Smooth muscle cell (in vitro differentiated cells): Measurements from ENCODE around the gene TNKS2. TPM values are rescaled to one million over a fixed set of nuclear protein-coding genes. Genes with fewer than 3 reads are reported as not detected.
"Not testable (repeated sequence)": the region's sequence is repeated elsewhere in the genome, so short reads cannot be mapped to it uniquely, and the experiment has no call there.

ENCODE experiments used
- DNase-seq: peaks from one replicate; lab custom pipeline; 2025; ENCODE audit not compliant: unreplicated experiment; lab: John Stamatoyannopoulos, UW
- H2AFZ ChIP-seq: fragments of 200-600 bp; sonication (generic); 2 replicates; pipeline ENCODE4 v1.6.0; 2016; ENCODE audit warnings: antibody characterized with exemption, low read depth, mild to moderate bottlenecking
- H3F3A ChIP-seq: fragments of 200-600 bp; sonication (generic); 2 replicates; pipeline ENCODE4 v1.6.0; 2017; ENCODE audit warnings: antibody characterized with exemption, low read depth
- H3K27ac ChIP-seq: fragments of 200-600 bp; sonication (generic); 2 replicates; pipeline ENCODE4 v1.5.1; 2016; ENCODE audit warnings: low read depth, mild to moderate bottlenecking
- H3K27me3 ChIP-seq: fragments of 200-600 bp; sonication (generic); 2 replicates; pipeline ENCODE4 v1.6.1; 2016; ENCODE audit warnings: low read depth, mild to moderate bottlenecking
- H3K36me3 ChIP-seq: fragments of 200-600 bp; sonication (generic); 2 replicates; pipeline ENCODE4 v1.5.1; 2016; ENCODE audit warnings: low read depth
- H3K4me1 ChIP-seq: fragments of 200-600 bp; sonication (generic); 2 replicates; pipeline ENCODE4 v1.5.1; 2016; ENCODE audit warnings: low read depth
- H3K4me2 ChIP-seq: fragments of 200-600 bp; sonication (generic); 2 replicates; pipeline ENCODE4 v1.6.0; 2016; ENCODE audit warnings: mild to moderate bottlenecking
- H3K4me3 ChIP-seq: fragments of 200-600 bp; sonication (generic); 2 replicates; pipeline ENCODE4 v1.5.1; 2016; ENCODE audit warnings: mild to moderate bottlenecking
- H3K79me2 ChIP-seq: fragments of 200-600 bp; sonication (generic); 2 replicates; pipeline ENCODE4 v1.6.0; 2016; ENCODE audit warnings: low read depth, mild to moderate bottlenecking
- H3K9ac ChIP-seq: fragments of 200-600 bp; sonication (generic); 2 replicates; pipeline ENCODE4 v1.6.0; 2016; ENCODE audit warnings: low read depth
- H3K9me3 ChIP-seq: fragments of 200-600 bp; sonication (generic); replicated peaks from 2 replicates; pipeline ENCODE4 v1.5.1; 2016; ENCODE audit warnings: low read depth
- H4K20me1 ChIP-seq: fragments of 200-600 bp; sonication (generic); 2 replicates; pipeline ENCODE4 v1.6.0; 2016; ENCODE audit warnings: low read depth
- WGBS: methylation state at CpG from one replicate; pipeline ENCODE4 v1.1.7; 2016; ENCODE audit warnings: low lambda C conversion rate; 5-methylcytosine and 5-hydroxymethylcytosine counted together
- polyA plus RNA-seq: library from polyadenylated mRNA; unstranded; fragments of >200 nt; fragmentation: Nextera tagmentation; extraction: Ambion mirVana; gene quantifications from 2 replicates; pipeline ENCODE4 v1.2.1, GENCODE V29; 2016
- total RNA-seq: library from RNA; depleted of rRNA; stranded (reverse); fragments of >200 nt; gene quantifications from 2 replicates; pipeline ENCODE4 v1.2.3, GENCODE V29; 2014
- TF ChIP-seq, protein P1 (sequence below): fragments of 200-600 bp; sonication (generic); IDR thresholded peaks from 2 replicates; pipeline ENCODE4 v1.5.1; 2017; ENCODE audit warnings: borderline replicate concordance, mild to moderate bottlenecking, antibody characterized with exemption; ENCODE audit not compliant: insufficient read depth, poor library complexity, severe bottlenecking

The TNKS2 gene
- 44.5 and 45.6 TPM in 2 replicates for total RNA-seq
- polyA plus RNA-seq = 12.1 and 16.2 TPM in 2 replicates

DNA sequence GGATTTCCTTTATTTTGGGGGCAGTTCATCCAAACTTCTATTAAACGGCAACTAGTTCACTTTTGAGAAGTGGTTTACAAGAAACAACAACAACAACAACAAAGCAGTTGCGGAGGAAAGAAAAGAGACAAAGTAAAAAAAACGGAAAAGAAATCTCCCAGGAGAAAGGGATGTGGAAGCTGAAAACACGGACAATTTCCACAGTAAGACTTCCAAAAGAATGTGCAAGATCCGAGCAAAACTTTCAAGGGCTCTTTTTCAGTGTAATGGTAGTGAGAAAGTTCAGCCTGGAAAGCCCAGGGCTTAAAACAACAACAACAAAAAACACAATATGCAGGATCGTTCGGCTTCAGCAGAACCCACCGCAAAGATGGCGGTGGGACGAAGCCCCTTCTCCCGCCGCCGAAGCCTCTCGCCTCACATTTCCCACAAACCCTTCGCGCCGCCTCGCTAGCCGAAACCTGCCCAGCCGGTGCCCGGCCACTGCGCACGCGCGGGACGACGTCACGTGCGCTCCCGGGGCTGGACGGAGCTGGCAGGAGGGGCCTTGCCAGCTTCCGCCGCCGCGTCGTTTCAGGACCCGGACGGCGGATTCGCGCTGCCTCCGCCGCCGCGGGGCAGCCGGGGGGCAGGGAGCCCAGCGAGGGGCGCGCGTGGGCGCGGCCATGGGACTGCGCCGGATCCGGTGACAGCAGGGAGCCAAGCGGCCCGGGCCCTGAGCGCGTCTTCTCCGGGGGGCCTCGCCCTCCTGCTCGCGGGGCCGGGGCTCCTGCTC, at the start of gene TNKS2:
Gene TNKS2 (plus strand): TSS at position 553 of the 775 bp plus-strand sequence. CDS start 265 bp downstream, outside the sequence.
- Histone ChIP-seq H2AFZ (peak within 1 kb of the TSS; percentile 93), H3K4me2 (peak within 1 kb of the TSS; percentile 100), H3K79me2 (peaks cover 48% of the 10 kb centered on the region), H3K27ac (peak within 1 kb of the TSS; percentile 84), H3K9ac (peak within 1 kb of the TSS; percentile 91), H3K4me3 (peak within 1 kb of the TSS; percentile 87), H4K20me1 (peaks cover 43% of the 10 kb centered on the region), H3K27me3 (no peaks in the 10 kb centered on the region), H3K4me1 (peaks cover 38% of the 10 kb centered on the region), H3F3A (no peaks in the 10 kb centered on the region), H3K36me3 (no peaks in the 10 kb centered on the region), H3K9me3 (no peaks in the 10 kb centered on the region)
- TF ChIP-seq, protein P1, sequence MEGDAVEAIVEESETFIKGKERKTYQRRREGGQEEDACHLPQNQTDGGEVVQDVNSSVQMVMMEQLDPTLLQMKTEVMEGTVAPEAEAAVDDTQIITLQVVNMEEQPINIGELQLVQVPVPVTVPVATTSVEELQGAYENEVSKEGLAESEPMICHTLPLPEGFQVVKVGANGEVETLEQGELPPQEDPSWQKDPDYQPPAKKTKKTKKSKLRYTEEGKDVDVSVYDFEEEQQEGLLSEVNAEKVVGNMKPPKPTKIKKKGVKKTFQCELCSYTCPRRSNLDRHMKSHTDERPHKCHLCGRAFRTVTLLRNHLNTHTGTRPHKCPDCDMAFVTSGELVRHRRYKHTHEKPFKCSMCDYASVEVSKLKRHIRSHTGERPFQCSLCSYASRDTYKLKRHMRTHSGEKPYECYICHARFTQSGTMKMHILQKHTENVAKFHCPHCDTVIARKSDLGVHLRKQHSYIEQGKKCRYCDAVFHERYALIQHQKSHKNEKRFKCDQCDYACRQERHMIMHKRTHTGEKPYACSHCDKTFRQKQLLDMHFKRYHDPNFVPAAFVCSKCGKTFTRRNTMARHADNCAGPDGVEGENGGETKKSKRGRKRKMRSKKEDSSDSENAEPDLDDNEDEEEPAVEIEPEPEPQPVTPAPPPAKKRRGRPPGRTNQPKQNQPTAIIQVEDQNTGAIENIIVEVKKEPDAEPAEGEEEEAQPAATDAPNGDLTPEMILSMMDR = no peak
- DNase-seq = peak; percentile 84
- WGBS = 1% methylated on average over 62 of the region's 64 CpGs

- not testable (repeated sequence) for H3K9me3 ChIP-seq, DNase-seq, H3K9ac ChIP-seq, H4K20me1 ChIP-seq, H3K4me1 ChIP-seq, H3K36me3 ChIP-seq, H3K4me3 ChIP-seq, H3K27ac ChIP-seq, H2AFZ ChIP-seq, H3K4me2 ChIP-seq, H3F3A ChIP-seq, H3K79me2 ChIP-seq, H3K27me3 ChIP-seq
- WGBS = 87% methylated on average over 20 of the region's 20 CpGs
Observed at GRCh38 chr10:91749592-91749991, 48.6 kb upstream of the TNKS2 start.

- Histone ChIP-seq H3K4me2 (no peak overlapping the region), H3K9me3 (no peaks in the 10 kb centered on the region), H3K36me3 (no peaks in the 10 kb centered on the region), H3K4me1 (no peaks in the 10 kb centered on the region), H3K4me3 (no peak overlapping the region), H3K79me2 (no peaks in the 10 kb centered on the region), H2AFZ (no peak overlapping the region), H3K27ac (no peak overlapping the region), H3K27me3 (no peaks in the 10 kb centered on the region), H4K20me1 (no peaks in the 10 kb centered on the region), H3K9ac (no peak overlapping the region), H3F3A (no peaks in the 10 kb centered on the region)
- no peak for DNase-seq
- TF ChIP-seq, protein P1 = no peak
- WGBS = 65% methylated on average over 2 of the region's 2 CpGs
Observed at GRCh38 chr10:91756286-91756685, 41.9 kb upstream of the TNKS2 start.

DNA sequence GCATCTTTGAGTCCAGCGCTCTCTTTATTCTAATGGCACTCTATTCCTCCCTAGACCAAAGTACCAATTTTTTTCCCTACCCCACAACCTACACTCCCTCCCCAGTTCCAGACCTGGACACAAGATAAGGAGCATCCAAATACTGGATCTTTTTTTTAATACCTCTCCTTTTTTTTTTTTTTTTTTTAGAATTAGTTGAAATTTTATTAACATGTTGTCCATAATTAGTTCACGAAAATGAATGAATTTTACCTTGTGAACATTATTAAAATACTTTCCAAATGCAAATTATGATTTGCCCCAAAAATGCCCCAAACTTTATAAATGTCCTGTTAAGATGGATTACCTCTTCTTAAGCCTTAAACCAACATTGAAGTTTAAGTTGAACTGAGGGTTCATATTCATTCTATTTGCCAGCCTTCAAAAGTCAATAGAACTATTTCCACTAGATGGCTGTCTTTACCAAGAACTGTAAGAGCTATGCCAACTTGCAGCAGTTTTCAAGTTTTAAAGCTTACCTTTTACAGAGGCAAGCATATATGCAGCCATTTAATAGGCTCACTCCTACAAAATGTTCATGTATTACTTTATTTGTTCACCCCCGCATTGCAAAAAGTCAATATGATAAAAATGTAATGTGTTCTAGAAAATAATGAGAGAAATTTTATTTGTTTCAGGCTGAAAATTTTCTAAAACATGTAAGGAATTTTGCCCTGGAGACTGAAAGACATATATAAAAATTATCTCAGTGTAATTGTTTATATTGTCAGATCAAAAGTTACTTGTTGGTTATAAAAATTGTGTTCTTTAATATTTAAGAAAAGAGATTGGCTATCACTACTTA, 39.7 kb upstream of the TNKS2 start:
- Histone ChIP-seq H3K27ac (no peak overlapping the region), H3K27me3 (no peaks in the 10 kb centered on the region), H3K9ac (no peak overlapping the region), H3K4me3 (no peak overlapping the region), H3K4me2 (no peak overlapping the region), H4K20me1 (no peaks in the 10 kb centered on the region), H3K4me1 (no peaks in the 10 kb centered on the region), H3K36me3 (no peaks in the 10 kb centered on the region), H3K79me2 (no peaks in the 10 kb centered on the region), H3K9me3 (no peaks in the 10 kb centered on the region), H2AFZ (no peak overlapping the region), H3F3A (no peaks in the 10 kb centered on the region)
- TF ChIP-seq, protein P1 = peak; percentile 61
- DNase-seq = no peak
- WGBS = 61% methylated on average over 3 of the region's 3 CpGs
